DMS53 treated with DMSO at 0.1 percent for 48 hours (cell line): ENCODE data around the gene MAP7D1.
A peak's percentile ranks its signal among the peaks of the same experiment; 100 is the strongest.

Experiments
- DNase-seq: peaks from one replicate; lab custom pipeline; 2025; ENCODE audit not compliant: unreplicated experiment; lab: John Stamatoyannopoulos, UW

Gene MAP7D1

DNA sequence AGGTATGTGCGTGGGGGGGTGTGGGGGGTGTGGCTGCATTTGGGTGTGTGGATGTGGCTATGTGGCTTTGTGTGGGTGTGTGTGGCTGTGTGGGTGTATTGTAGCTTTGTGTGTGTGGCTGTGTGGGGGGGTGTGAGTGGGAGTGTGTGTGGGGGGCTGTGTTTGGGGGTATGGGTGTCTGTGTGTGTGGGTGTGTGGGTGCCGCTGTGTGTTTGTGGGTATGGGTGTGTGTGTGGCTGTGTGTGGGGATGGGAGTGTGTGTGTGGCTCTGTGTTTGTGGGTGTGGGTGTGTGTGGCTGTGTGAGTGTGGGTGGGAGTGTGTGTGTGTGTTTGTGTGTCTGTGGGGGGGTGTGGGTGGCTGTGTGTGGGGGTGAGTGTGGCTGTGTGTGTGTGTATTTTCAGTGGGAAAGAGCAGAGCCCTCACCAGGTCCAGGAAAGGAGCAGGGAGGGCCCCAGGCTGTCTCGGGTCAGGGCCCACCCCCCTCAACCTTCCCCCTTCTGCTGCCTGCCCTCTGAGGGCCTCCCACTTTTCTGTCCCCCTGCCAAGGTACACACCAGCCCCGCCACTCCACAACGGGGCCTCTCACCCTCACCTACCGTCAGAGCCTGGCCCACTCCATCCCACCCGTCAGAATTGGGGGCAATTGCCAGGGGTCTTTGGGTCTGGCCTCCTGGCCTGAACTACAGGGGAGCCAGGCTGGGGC is 29.0 kb upstream of the MAP7D1 start:
- DNase-seq = no peak

DNA sequence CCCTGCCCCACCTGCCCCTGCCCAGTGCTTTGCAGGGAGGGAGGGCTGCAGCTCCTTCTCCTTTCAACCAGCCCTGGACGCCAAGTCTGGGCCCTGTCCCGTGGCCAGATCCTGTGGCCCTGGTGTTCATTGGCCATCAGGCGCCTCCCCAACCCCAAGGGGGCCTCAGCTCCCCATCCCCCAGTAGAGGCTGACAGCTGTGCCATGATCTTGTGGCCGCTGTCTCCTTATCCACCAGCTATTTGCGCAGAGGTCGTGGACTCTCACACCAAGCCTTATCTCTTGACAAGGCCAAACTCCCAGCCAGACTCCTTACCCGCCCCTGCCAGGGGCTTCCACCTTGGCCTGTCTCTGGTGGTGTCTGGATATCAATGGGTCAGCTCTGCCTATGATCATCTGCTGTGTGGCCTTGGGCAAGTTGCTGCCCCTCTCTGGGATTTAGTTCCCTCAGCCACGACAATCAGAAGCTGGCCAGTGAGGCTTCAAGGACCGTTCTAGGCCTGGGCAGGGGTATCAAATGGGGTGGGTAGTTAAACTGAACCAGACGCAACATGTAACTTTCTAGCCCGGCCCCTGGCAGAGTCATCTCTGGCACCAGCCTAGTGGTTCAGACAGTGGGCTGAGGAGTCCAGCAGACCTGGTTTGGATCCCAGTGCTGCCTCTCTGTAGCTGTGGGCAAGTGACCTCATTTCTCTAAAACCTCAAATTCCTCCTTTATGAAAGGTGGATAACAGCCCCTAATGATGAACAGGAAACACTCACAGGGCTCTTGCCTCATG is 27.6 kb upstream of the MAP7D1 start:
- DNase-seq = no peak

DNA sequence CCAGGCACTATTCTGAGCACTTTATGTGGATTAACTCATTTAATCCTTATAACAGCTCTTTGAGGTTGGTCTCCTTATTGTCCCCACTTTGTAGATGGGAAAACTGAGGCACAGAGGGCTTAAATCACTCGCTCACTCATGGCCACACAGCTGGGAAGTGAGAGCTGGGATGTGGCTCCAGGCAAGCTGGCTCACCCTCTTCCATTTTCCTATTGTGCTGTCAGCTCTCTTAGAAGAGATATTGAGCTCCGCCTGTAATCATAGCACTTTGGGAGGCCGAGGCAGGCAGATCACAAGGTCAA is 27.1 kb upstream of the MAP7D1 start:
- no peak for DNase-seq

DNA sequence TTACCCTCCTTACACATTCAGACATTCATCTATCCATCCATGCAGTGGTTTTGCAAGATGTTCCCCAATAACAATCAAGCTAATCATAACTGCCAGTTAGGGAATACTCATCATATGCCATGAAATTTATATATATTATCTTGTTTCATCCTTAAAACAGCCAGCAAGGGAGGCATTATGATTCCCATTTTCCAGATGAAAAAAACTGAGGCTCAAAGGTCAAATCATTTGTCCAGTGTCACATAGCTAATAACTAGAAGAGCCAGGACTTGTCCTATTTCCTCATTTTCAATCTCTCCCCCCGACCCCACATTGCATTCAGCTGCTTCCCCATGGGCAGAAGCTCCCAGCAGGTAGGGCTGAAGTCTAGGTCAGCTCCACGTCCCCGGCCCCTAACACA is 23.9 kb upstream of the MAP7D1 start:
- no peak for DNase-seq

DNA sequence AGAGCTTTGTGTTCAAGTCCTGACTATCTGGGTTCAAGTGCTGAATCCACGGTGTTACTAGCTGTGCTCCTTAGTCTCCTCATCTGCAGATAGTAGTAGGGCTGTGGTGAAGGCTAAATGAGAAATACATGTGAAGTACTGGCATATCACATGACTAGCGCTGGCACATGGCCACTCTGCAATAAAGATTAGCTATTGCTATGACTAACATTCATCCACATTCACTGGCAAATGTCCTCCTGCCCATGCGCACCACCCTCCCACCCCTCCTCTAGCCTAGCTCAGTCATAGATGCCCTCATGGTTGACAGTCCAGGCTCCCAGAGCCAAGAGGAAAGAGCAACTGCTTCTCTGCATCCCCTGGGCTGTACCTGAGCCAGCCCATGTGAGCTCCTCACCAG is 22.5 kb upstream of the MAP7D1 start:
- DNase-seq = no peak

DNA sequence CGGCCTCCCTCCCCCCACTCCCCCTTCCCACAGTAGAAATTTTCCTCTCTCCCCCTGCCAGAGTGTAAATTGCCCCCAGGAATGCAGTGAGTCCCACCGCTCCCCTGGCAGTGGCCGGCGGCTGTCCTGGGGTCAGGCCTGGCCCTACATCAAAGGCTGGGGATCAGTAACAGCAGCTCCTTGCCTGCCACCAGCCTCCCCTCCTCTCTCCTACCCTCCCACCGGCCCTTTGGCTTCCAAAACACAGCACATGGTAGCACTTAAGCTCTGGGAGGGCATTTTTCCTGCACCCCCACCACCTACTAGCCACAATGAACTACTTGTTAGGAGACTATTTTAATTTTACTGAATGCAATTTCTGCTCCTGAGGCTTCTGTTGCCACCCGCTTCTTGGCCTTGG is 21.9 kb upstream of the MAP7D1 start:
- no peak for DNase-seq

DNA sequence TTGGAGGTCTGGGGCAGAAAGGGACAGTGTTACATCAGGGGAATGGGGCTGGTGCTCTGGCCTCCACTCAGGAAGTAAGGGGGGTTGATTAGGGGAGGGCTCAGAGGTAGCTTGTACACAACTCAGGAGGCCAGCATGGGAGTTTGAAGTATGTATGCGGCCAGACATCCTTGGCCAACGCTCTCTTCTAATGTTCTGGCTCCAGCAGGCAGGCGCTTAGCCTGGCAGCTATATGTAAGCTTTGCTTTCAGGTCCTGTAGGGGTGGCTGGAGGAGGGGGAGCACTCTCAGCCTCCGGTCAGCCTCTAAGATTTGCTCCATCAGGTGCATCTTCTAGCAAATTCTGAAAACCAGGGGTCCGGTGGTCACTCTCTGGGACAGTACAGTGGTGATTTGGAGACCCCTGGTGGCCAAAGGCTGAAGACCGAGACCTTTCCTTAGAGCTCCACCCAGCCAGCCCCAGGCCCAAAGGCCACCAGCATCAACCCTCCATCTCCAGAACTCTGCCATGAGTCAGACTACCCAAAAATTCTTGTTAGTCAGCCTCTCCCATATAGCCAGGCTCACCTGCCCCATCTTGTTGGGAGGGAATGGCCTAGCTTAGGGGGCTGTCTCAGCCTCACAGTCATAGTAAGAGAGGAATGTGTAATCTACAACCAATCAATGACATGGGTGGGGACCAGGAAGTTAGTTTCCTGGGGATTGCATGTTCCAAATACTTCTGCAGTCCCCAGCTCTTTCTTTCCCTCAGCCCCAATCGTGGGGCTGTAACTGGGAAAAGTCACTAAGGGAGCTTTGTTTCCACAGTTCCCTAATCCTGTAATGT is 21.2 kb upstream of the MAP7D1 start:
- peak; percentile 26 for DNase-seq

DNA sequence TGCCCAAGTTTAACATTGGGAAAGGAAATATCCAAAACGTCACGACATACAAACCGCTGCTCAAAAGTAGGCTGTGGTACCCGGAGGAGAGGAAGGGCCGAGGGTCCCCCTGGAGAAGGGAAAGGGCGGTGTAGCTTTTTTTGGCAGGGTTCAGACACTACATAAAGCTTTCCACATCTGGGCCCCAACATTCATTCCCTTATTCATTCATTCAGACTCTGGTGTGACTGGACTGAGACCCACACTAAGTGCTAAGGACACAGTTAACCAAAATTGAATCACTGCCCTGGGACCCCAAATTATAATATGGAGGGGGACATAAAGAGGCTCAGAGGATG is 20.7 kb upstream of the MAP7D1 start:
- DNase-seq = no peak

DNA sequence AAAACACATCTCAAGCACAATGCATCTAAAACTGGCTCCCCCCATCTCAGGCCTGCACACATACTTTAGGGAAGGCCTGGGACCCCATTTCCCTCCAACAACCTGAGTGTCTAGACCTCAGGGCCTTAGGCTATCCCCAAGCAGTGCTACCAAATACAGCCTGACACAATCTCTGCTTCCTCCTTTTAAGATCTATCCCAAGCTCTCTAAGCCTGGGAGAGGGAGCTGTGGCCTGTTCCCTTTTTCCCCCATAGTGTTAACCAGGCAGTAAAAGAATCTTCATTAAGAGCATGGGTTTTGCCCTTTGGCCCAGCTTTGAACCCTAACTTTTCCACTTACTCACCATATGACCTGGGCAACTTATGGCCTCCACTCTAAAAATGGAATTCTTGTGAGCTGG is 20.2 kb upstream of the MAP7D1 start:
- no peak for DNase-seq

DNA sequence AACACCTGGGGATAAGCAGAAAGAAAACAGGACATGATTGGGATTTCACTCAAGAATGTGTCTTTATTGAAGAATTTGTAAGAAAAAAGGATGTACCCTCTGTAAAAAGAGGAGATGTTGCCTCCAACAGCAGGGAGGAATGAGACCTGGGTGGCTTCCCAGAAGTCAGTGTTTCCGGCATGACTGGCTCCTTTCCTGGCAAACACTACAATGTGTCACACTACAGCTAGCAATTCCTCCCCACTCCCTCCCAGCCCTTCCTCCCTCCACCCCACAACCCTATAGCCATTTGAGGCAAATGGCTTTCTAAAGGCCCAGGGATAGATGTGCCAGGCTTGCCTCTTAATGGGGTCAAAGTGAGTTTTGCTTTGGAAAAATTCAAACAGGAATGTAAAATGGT is 19.4 kb upstream of the MAP7D1 start:
- DNase-seq = no peak

DNA sequence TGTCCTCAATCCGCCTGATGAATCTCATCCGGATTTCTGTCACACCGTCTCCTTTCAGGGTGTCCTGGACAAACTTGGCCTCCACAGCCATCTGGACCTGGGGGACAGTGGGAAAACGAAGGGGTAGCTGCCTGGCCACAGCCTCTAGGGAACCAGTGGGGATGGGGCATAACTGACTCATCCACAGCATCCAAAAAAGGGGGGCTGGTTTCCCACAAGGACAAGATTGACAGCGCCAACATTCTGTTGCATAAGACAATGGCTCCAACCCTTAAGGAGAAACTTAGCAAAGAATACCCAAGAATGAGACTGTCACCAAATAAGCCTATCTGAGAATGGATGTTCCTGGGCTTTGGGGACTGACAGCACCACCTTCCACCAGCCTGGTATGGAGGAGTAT is 18.7 kb upstream of the MAP7D1 start:
- no peak for DNase-seq

DNA sequence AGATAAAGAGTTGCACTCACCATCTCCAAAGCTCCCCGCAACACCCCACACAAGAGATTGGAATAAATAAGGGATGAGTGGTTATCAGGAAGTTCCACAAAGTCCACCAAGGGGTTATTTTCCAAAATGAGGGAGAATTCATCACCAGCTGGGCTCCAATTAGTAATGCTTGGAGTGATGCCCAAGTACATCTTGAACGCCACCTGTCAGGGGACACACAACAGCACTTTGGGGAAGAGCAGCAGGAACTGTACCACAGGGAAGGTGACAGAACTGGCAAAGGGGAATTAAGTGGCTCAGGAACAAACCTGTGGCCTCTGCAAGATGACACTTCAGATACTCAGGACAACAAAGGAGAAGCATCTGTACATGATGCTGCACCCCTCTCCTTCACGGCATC is 18.2 kb upstream of the MAP7D1 start:
- DNase-seq = no peak

DNA sequence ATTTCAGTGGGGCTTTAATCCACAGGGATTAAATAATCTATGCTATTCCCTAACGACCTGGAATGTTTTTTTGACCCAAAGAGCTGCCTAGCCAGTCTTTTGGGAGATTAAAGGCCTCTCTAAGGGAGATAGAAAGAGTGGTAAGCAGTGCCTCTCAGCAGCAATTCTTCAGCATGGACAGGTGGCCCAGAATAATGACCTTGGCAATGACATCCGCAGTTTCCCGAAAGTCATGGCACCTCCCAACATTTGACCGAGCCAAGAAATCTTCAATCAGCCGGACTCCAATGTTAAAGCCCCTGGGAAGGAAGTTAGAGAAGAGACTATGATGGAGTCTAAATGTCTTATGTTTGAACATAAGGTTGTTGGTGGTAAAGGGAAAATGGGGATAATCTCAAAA is 16.4 kb upstream of the MAP7D1 start:
- no peak for DNase-seq

DNA sequence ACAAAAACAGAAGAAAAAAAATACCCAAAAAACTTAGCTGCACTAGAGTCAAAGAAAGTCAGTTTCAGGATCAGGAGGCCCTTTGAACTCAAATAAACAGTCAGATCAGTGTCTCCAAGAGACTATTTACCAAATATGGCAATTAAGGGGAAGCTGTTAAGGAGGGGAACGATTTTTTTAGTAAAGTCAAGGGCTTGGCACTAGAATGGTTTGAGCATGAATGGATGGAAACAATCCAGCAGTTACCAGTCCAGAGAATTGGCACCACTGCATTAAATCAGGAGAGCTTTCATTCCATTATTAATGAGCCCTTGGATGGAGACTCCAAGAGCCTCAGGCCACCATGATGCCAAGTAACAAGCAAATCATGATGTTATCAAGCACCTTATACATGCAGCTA is 13.8 kb upstream of the MAP7D1 start:
- DNase-seq = no peak

DNA sequence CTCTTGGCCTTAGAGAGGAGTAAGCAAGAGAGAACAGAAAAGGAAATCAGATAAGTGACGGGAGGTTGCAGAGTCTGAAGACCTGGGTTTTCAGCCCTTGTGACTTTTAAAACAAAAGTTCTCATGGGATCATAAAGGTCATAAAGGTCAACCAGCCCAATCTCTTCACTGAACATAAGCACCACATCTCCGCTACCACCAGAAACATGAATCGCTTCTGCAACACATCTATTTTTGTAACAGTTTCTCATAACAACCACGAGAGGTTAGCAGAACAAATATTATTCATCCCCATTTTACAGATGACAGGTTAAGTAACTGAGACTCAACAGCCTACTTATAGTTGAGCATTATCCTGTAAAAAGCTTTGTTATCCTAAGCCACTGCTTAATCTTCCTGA is 12.5 kb upstream of the MAP7D1 start:
- DNase-seq = no peak

DNA sequence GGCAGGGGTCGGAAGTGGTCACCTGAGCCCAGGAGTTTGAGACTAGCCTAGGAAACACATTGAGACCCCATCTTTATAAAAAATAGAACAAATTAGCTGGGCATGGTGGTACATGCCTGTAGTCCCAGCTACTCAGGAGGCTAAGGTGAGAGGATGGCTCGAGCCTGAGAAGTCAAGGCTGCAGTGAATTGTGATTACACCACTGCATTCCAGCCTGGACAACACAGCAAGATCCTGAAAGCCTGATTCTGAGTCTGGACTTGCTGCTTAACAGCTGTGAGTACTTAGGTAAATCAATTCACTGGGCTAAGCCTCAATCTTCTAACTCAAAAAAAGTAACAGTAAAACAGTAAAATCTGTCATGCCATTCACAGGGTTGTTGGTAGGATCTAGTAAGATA is 11.5 kb upstream of the MAP7D1 start:
- DNase-seq = no peak

DNA sequence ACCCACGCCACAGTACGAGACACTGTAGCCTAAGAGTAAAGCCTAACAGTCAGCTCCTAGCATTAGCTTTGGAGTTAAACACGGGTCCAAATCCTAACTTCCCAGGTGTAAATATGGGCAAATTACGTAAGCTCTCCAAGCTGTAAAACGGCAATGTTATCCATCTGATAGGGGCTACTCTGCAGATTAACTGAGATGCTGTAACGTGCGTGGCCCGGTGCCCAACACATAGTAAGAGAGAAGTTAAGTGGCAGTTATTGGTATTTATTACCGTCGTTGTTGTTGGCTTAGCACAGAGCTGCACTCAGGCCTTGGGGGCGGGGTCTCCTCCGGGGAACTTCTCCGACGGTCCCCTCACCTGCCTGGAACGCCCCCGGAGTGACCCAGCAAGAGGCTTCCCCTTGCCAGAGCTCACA is 7.1 kb upstream of the MAP7D1 start:
- DNase-seq = no peak

DNA sequence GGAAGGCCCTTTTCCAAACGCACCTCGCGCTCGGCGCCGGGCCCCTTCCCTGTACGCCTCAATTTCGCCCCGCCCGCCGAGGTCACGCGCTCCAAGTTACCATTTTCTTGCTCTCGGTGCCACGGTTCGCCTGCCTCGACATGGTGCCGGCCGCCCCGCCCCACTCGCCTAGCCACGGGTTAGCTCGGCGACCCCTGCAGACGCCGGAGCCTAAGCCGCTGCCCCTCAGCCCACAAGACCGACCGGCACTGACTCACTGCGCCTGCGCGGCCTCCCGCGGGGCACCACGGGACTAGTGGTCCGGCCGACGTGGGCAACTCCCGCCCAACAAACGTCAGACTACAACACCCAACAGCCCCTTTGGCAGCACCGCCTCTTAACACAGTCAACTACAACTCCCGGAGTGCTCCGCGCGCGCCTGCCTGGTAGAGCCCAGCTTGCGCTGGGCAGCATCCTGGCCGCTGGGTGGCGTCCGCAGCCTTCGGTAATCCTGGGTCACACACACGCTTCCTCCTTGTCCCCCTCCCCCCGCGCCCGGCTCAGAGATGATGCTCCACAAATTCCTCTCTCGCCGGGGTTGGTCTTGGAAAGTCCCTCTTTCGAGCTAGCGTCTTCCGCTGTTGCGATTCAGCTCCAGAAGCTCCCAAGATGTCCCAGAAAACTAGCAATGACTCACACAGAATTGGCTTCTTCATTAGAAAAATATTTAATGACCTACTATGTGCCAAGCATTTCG is 6.6 kb upstream of the MAP7D1 start, which contains the start of gene TRAPPC3:
TSS of gene TRAPPC3 (minus strand) at position 250 of the 736 bp plus-strand sequence. CDS start at position 142, 108 bp downstream.
- peak; percentile 99 for DNase-seq

DNA sequence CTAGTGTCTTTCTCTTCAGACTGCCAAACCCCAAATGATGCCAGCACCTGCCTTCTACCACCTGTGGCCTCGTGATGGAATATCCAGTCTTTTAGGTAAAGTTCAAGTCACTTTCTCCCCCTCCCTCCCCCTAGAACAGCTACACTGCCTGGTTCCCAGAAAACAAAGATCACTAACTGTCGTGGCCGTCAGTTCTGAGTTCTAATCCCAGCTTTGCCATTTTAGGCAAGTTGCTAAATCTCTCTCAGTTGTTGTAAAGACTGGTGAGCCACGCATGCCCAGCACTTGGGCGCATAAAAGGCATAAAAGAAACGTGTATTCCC is 6.0 kb upstream of the MAP7D1 start:
- DNase-seq = no peak

DNA sequence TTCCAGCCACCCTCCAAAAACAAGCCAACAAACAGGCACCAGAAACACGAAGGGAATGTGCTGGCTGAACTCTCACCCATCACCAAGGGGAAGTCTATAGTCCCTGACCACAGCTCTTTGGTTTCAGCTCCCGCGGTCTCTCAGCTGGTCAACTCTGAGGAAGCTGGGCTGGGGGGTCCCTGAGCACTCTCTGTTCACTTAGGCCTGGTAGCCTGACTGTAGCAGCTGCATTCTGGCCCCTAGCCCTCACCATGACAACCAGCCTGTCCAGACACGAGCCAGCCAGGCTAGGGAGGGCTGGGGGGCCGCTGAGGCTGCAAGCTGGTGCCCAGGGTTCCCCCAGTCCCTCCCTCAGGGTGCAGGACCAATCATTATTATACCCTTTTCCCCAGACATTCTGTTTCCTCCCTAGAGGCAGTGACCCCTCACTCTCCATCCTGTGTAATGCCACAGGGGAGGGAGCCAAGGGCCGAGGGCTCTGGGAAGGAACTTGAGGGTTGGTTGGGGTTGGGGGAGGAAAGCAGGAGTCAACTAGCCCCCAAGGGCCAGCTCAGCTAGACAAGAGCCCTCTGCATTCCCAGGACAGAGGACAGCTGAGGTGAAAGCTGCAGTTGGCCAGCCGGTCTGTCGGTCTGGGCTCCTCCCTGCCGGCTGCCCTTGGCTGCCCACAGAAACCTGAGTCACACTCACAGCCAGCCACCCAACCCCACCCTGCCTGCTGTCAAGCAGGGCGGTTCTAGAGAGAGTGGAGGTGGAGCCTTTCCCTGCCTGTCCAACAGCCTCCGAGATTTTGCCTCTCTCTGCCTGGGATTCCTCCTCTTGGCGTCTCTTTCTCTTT is 5.4 kb upstream of the MAP7D1 start:
- peak; percentile 94 for DNase-seq
